ENCODE measurements around the gene C5orf46.

The C5orf46 gene

DNA sequence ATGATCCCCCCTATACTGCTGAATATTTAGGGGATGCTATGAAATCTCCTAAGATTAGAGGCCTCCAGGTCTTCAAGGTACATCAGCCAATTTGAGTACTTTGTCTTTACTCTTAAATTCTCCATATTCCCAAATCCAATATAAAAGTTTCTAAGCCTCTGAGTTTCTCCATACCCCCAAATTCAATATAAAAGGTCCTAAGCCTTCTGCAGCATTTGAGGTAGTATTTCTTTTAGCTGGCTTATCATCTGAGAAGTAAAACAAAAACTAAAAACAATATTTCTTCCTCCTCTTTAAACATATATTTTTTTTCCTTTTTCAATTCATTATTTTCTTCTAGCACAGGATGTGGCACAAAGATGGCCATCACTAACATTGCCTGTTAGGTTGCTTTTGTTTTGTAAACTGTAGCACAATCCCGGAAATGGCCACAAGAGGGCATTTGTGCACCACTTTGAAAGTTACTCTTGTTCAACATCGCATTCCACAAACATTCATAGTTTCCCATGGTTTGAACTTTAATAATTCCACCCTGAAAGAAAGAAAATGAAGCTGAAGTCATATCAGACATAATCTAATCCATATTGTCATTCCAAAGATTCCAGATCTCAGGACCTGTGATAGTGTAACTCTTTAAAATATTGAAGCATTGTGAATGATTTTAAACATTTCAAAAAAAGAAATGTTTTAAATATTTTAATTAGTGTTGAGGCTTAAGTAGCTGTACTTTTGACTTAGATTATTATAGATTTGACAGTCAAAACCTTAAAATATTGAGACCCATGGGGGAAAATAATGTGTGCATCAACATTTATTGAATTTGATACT, 48.8 kb downstream of the C5orf46 start:
- peak; percentile 68 for DNase-seq

DNA sequence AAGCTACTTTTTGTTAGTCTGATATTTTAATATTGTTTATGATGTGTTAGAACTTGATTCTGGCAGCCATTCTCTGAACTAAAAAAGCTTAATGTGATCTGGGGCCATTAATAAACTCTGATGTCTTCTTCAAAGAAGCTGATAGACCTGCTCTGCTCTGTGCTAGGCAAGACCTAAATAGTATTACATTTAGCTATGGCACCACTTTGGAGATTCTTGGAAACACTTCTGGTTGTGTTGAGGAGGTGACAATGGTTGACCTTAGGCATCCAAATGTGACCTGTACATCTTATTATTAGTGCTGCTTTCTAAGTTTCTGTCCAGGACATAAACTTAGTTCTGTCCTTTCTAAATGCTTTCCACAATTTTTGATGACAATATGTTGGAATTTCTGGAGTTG, 49.5 kb downstream of the C5orf46 start:
- DNase-seq, result no peak

GRCh38 chr5:147855774-147856069, 50.6 kb downstream of the C5orf46 start:
- no peak for DNase-seq

- no peak for DNase-seq
These were observed 51.2 kb downstream of the C5orf46 start for GRCh38 chr5:147854894-147855773.

GRCh38 chr5:147854331-147854730, 52.0 kb downstream of the C5orf46 start:
- DNase-seq, result no peak

DNA sequence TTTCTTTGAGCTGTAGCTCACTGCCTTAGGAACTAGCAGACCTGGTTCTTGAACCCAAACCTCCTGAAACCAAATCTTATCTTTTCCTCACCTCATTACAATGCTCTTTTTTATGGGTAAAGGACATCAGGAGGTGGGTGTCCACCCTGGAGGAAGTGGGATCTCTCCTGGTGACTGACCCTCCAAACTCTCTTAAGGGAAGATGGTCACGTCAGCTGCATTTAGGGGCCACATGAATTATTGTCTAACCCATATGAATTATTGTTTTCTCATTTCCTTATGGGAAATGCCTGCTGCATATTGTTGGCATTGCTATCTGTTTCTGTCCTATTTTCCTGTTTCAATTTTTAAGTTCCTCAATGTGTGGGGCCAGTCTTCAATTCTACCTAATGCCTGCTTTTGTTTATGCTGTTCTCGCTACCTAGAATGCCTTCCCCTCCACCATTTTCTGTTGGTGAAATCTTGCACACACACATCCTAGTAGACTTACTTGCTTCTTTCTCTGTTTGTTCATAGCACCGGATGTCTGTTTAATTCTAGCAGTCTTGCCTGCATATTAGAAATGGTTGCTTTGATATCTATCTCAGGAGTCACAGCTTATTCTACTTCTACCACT, 52.9 kb downstream of the C5orf46 start:
- no peak for DNase-seq

DNA sequence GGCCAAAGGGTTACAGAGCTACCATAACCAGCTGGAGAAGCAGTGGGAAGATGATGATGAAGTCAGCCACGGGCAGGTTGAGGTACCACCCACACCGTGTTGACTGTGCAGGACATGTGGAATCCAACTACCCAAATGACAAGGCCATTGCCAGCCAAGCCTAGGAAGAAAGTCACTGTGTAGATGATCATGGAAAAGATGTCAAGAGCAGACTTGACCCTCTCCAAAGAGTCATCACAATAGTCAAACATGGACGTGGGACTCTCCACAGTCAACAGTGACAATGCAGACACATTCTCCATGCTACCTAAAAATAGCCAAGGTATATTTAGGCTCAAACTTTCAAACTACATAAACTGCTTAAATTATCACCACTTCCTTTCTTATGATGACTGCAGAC, 54.0 kb downstream of the C5orf46 start:
- no peak for DNase-seq

DNA sequence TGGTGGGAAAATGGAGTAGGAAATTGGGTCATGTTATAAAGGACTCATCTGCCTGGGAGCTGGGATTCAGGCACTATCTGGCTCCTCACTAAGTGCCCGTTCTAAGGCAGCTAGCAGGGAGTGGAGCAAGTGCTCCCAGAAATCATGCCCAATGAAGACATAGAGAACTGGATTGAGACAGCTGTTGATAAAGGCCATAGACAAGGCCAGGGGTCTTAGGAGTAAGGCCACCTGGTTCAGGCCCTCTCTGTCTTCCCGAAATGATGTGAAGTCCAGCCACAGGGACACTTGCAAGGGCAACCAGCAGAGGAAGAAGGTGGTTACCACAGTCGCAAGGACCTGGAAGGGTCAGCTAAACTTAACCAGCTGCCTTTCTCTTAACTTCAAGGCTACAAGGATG, 54.8 kb downstream of the C5orf46 start:
- DNase-seq, result no peak

GRCh38 chr5:147849226-147849625, 57.1 kb downstream of the C5orf46 start:
- no peak for DNase-seq

DNA sequence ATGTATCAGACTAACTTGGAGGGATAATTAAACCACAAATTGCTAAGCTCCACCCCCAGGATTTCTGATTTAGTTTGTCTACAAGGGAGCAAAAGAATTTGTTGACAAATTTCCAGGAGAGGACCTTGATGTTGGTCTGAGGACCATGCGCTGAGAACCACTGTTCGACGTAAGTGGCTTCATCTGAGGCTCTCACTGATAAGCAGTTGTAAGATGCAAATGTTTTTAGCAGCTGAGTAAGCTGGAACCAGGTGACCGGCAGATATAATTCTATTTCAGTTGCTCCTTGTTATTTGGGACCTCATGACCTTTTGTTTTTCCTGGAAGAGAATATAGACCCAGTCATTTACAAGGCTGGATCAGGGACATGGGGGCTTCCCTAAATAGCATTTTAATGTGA, 60.7 kb downstream of the C5orf46 start:
- no peak for DNase-seq

GRCh38 chr5:147844846-147845245, 61.5 kb downstream of the C5orf46 start:
- no peak for DNase-seq

- DNase-seq, result no peak
These were observed 63.5 kb downstream of the C5orf46 start for GRCh38 chr5:147842869-147843268.

All from NCI-H1048 (cell line).